ENCODE measurements around the gene SLC9A8. TPM values are rescaled to one million over a fixed set of nuclear protein-coding genes. Genes with fewer than 3 reads are reported as not detected.

SLC9A8 gene
- total and polyA plus RNA-seq, 2 of the 8 experiments (the other 6 are each of a cell fraction or from before 2014, with no cell fraction given) = 3.2 to 6.2 TPM

GRCh38 chr20:49915118-49915379 is 102.4 kb downstream of the SLC9A8 start:
- Histone ChIP-seq H3K4me3 (ENCODE audit: extremely low read depth in 1 of 4, insufficient read depth in 2 of 4, low read depth in 3 of 4, low read length in 4 of 4) (peak overlapping the region; percentile 71 to 99 (median 96)), H2AK5ac (ENCODE audit: low read depth, low read length) (no peak overlapping the region), H4K20me1 (replicated peaks in 1 of 2; ENCODE audit: control insufficient read depth in 1 of 2, insufficient read depth in 2 of 2, low read length in 2 of 2) (peaks cover 2 to 12% of the 10 kb centered on the region in 2 experiments), H2BK12ac (ENCODE audit: low read depth, low read length) (no peak overlapping the region), H3K79me2 (ENCODE audit: control insufficient read depth in 1 of 2, insufficient read depth in 2 of 2, low read length in 2 of 2) (peaks cover 4 to 47% of the 10 kb centered on the region in 2 experiments; a peak in 3 of 4 replicates), H4K8ac (ENCODE audit: extremely low read depth, insufficient read depth, low read length) (peak overlapping the region; percentile 100), H3K23ac (ENCODE audit: insufficient read length) (no peak overlapping the region), H2BK20ac (ENCODE audit: low read length) (no peak overlapping the region), H3K4ac (replicated peaks; ENCODE audit: insufficient read length, low read depth, low read length) (no peak overlapping the region), H3K18ac (ENCODE audit: extremely low read depth, low read length) (no peak overlapping the region), H3K4me2 (ENCODE audit: insufficient read depth in 1 of 2, low read depth in 2 of 2, low read length in 2 of 2) (peak overlapping the region; percentile 57 to 99), H3K27me3 (replicated peaks in 1 of 4; ENCODE audit: control insufficient read depth in 3 of 4, extremely low read depth in 1 of 4, insufficient read depth in 3 of 4, low read length in 3 of 4) (no peaks in the 10 kb centered on the region), H2BK5ac (ENCODE audit: low read depth, low read length) (no peak overlapping the region; the same call in 1 of the 2 replicates), H3K9ac (replicated peaks in 1 of 4; ENCODE audit: extremely low read depth in 1 of 4, low read depth in 3 of 4, low read length in 3 of 4) (peak overlapping the region; percentile 68 to 99 (median 95)), H2BK120ac (replicated peaks; ENCODE audit: low read depth, low read length) (no peak overlapping the region), H3K9me3 (ENCODE audit: insufficient read depth in 2 of 2, low read depth in 1 of 2, low read length in 1 of 2) (no peaks in the 10 kb centered on the region), H3K79me1 (ENCODE audit: low read depth, low read length) (peaks cover 9% of the 10 kb centered on the region), H2BK15ac (ENCODE audit: low read length) (no peak overlapping the region), H3K14ac (ENCODE audit: insufficient read length) (no peak overlapping the region), H2AFZ (ENCODE audit: low read length) (no peak overlapping the region), H3K27ac (ENCODE audit: low read depth, low read length) (peak overlapping the region; percentile 100; the same call in 1 of the 2 replicates), H4K91ac (replicated peaks; ENCODE audit: insufficient read length, low read length) (no peak overlapping the region), H3K56ac (replicated peaks; ENCODE audit: insufficient read length, low read depth, low read length) (no peak overlapping the region), H3K4me1 (replicated peaks in 1 of 4; ENCODE audit: control insufficient read depth in 3 of 4, insufficient read depth in 4 of 4, low read length in 3 of 4) (peaks cover 0 to 6% (median 3%) of the 10 kb centered on the region in 4 experiments; a peak in 2 of 7 replicates), H3K23me2 (ENCODE audit: low read depth, low read length) (peaks cover 8% of the 10 kb centered on the region), H3K36me3 (ENCODE audit: control insufficient read depth in 2 of 4, insufficient read depth in 4 of 4, low read length in 3 of 4) (no peaks in the 10 kb centered on the region; a peak in 1 of 8 replicates), H4K5ac (ENCODE audit: insufficient read length, low read depth, low read length) (no peak overlapping the region)
- DNase-seq (ENCODE audit: low read depth in 1 of 2, low spot score in 2 of 2) (no peak), FAIRE-seq (no peak)
- 2% methylated on average over 19 of the region's 23 CpGs; no CpG with 5 or more reads in 1 of the 2 experiments for WGBS, 2 experiments (ENCODE audit: extremely low coverage in 1 of 2, insufficient coverage in 1 of 2, insufficient read length in 1 of 2, insufficient replicate concordance in 2 of 2, low coverage in 1 of 2, low lambda C conversion rate in 2 of 2, missing lambda C conversion rate in 1 of 2)
- CTCF ChIA-PET (ENCODE audit: partially characterized antibody) = interaction anchor here (0.7 to 16.4 kb wide), 10 partner anchors 10 to 531 kb away, joined by 3 to 199 read pairs (median 5); no protein-coding TSS in a partner anchor
- POLR2A ChIA-PET (ENCODE audit: partially characterized antibody) = interaction anchor here (0.6 to 3.8 kb wide), 3 partner anchors 8 to 24 kb away, joined by 3 to 17 read pairs (median 3); no protein-coding TSS in a partner anchor
- TF ChIP-seq TBP (IDR thresholded peaks at IDR 0.05; ENCODE audit: low read depth, low read length) (no peak), GTF2F1 (IDR thresholded peaks at IDR 0.05; ENCODE audit: borderline replicate concordance, low read depth, low read length) (no peak), SAP30 (IDR thresholded peaks at IDR 0.05; ENCODE audit: insufficient read depth, insufficient replicate concordance, low read length) (no peak), SUZ12 (IDR thresholded peaks at IDR 0.05; ENCODE audit: low read length) (no peak), BCL11A (IDR thresholded peaks at IDR 0.05; ENCODE audit: low read depth in 2 of 2, low read length in 2 of 2) (no peak), SP1 (IDR thresholded peaks at IDR 0.05; ENCODE audit: low read depth, low read length) (no peak), EP300 (IDR thresholded peaks at IDR 0.05; ENCODE audit: borderline replicate concordance in 1 of 2, low read depth in 2 of 2, low read length in 2 of 2) (no peak), CBX5 (IDR thresholded peaks at IDR 0.05; ENCODE audit: low read depth, low read length) (no peak), POLR2AphosphoS5 (IDR thresholded peaks at IDR 0.05; ENCODE audit: low read depth, low read length) (no peak), EZH2 (IDR thresholded peaks at IDR 0.05; ENCODE audit: low read depth, low read length, severe bottlenecking) (no peak), POU5F1 (IDR thresholded peaks at IDR 0.05; ENCODE audit: low read depth, low read length) (no peak), TAF7 (optimal IDR thresholded peaks at IDR 0.05; ENCODE audit: borderline replicate concordance, low read depth, low read length) (no peak), RNF2 (IDR thresholded peaks at IDR 0.05; ENCODE audit: borderline replicate concordance, low read depth, low read length, missing control alignments, poor library complexity, severe bottlenecking) (no peak), BRCA1 (IDR thresholded peaks at IDR 0.05; ENCODE audit: low read depth, low read length) (no peak)

All from H1 (cell line).